K562 (cell line): Measurements from ENCODE around the gene DIS3L2. TPM values are rescaled to one million over a fixed set of nuclear protein-coding genes. Genes with fewer than 3 reads are reported as not detected.

Experiments
- ATAC-seq: fragments of 200-7000 bp; cut with Tn5 transposase; 3 replicates; pipeline ENCODE4 v1.9.1; 2020; ENCODE audit warnings: moderate library complexity
- BruUV-seq: library from RNA; stranded (reverse); fragments of 400-500 nt; replicated peaks from 2 replicates; lab custom pipeline; 2021; lab: Mats Ljungman, UMichigan
- CTCF ChIA-PET: fragments of 300-600 bp; formaldehyde crosslinking; extraction: SDS; loops from one replicate; lab custom pipeline; 2021; ENCODE audit warnings: low intra/inter-chr PET ratio; lab: Yijun Ruan, JAX
- POLR2A ChIA-PET: fragments of 300-600, 350-650 bp; sonication (Branson Sonifier 250); formaldehyde crosslinking; extraction: SDS; loops from one replicate; lab custom pipeline; 2021; ENCODE audit warnings: antibody characterized with exemption, inconsistent platforms; lab: Yijun Ruan, JAX
- DNase-seq, 4 experiments: peaks; one replicate each; pipeline versions ENCODE4 v3.0.0 to v3.0.0-alpha.2; 2011 to 2018; ENCODE audit warnings: low spot score in 3 of 4, mixed read lengths in 3 of 4; ENCODE audit errors: extremely low read depth in 1 of 4
- FAIRE-seq: peaks from 2 replicates; lab custom pipeline; 2011; peaks lifted over from hg19 to GRCh38; lab: Jason Lieb, UNC
- H2AFZ ChIP-seq: 2 replicates; pipeline ENCODE4 v1.6.0; 2011; ENCODE audit warnings: low read depth, low read length, control low read depth, inconsistent platforms
- H3K27ac ChIP-seq: fragments of 200-600 bp; 3 replicates; pipeline ENCODE4 v1.8.0; 2011; ENCODE audit warnings: low read depth, mild to moderate bottlenecking, control low read depth, inconsistent platforms, low read length, moderate library complexity, mixed read lengths; ENCODE audit errors: extremely low read depth
- H3K27me3 ChIP-seq, 2 experiments: fragments of 300-600 bp in 1 of 2; 2 replicates in 1 of 2; 3 replicates in 1 of 2; pipeline versions ENCODE4 v1.6.0 to v1.8.0; 2011; ENCODE audit warnings: inconsistent platforms in 2 of 2, low read length in 2 of 2, mild to moderate bottlenecking in 1 of 2, mixed read lengths in 1 of 2, moderate library complexity in 1 of 2; ENCODE audit not compliant: control insufficient read depth in 2 of 2, insufficient read depth in 2 of 2
- H3K36me3 ChIP-seq: fragments of 300-600 bp; 3 replicates; pipeline ENCODE4 v1.8.0; 2011; ENCODE audit warnings: mild to moderate bottlenecking, low read length, inconsistent platforms; ENCODE audit not compliant: control insufficient read depth, insufficient read depth
- H3K4me1 ChIP-seq, 2 experiments: fragments of 200-600 bp in 1 of 2; replicated peaks in 1 of 2; 2 replicates in 1 of 2; 3 replicates in 1 of 2; pipeline versions ENCODE4 v1.5.1 to v1.8.0; 2011; ENCODE audit warnings: inconsistent platforms in 2 of 2, low read length in 2 of 2, mild to moderate bottlenecking in 1 of 2, mixed read lengths in 1 of 2, moderate library complexity in 1 of 2; ENCODE audit not compliant: control insufficient read depth in 2 of 2, insufficient read depth in 2 of 2
- H3K4me2 ChIP-seq: 2 replicates; pipeline ENCODE4 v1.6.1; 2011; ENCODE audit warnings: low read length, control low read depth, inconsistent platforms, mixed read lengths; ENCODE audit not compliant: insufficient read depth
- H3K4me3 ChIP-seq: fragments of 200-600 bp; sonication (generic), shearing (Covaris generic); 2 replicates; pipeline ENCODE4 v1.5.1; 2016; ENCODE audit warnings: control low read depth, inconsistent platforms
- H3K79me2 ChIP-seq: fragments of 200-600 bp; 3 replicates; pipeline ENCODE4 v1.8.0; 2011; ENCODE audit warnings: low read length, inconsistent platforms; ENCODE audit not compliant: control insufficient read depth, insufficient read depth
- H3K9ac ChIP-seq, 2 experiments: 2 replicates each; pipeline versions ENCODE4 v1.6.0 to v1.6.1; 2011; ENCODE audit warnings: low read depth in 2 of 2, low read length in 2 of 2, control low read depth in 1 of 2, inconsistent platforms in 1 of 2, mild to moderate bottlenecking in 1 of 2, mixed read lengths in 1 of 2; ENCODE audit not compliant: insufficient read depth in 1 of 2
- H3K9me1 ChIP-seq: one replicate; pipeline ENCODE4 v1.6.0; 2011; ENCODE audit warnings: inconsistent platforms, mild to moderate bottlenecking, low read length, moderate library complexity; ENCODE audit not compliant: control insufficient read depth, insufficient read depth
- H3K9me3 ChIP-seq: replicated peaks from 2 replicates; pipeline ENCODE4 v1.5.1; 2011; ENCODE audit warnings: low read depth, low read length, inconsistent platforms; ENCODE audit not compliant: control insufficient read depth, insufficient read depth
- H4K20me1 ChIP-seq: replicated peaks from 2 replicates; pipeline ENCODE4 v1.6.1; 2011; ENCODE audit warnings: low read length, inconsistent platforms, mixed read lengths; ENCODE audit not compliant: control insufficient read depth, insufficient read depth
- BCL6 ChIP-seq: fragments of 250-450 bp; sonication (Bioruptor Pico); IDR thresholded peaks from 2 replicates; pipeline ENCODE4 v1.4.0; 2020
- EP400 ChIP-seq: fragments of 450-650 bp; IDR thresholded peaks from 2 replicates; pipeline ENCODE4 v1.6.1; 2017; ENCODE audit warnings: antibody characterized with exemption, mild to moderate bottlenecking, moderate library complexity
- ESRRB ChIP-seq: fragments of 250-450 bp; sonication (Bioruptor Pico); IDR thresholded peaks from 2 replicates; pipeline ENCODE4 v1.5.0; 2020; ENCODE audit warnings: mild to moderate bottlenecking, moderate library complexity, borderline replicate concordance
- HDAC1 ChIP-seq, 2 experiments: fragments of 450-650 bp; IDR thresholded peaks; 2 replicates each; pipeline ENCODE4 v1.6.1; 2016 to 2017; ENCODE audit warnings: inconsistent platforms in 1 of 2, mild to moderate bottlenecking in 1 of 2, moderate library complexity in 1 of 2
- KLF1 ChIP-seq: fragments of 450-650 bp; IDR thresholded peaks from 2 replicates; pipeline ENCODE4 v1.6.1; 2016; ENCODE audit warnings: missing genetic modification characterization, missing compliant biosample characterization
- MYNN ChIP-seq, 2 experiments: sonication (generic); formaldehyde crosslinking in 1 of 2; IDR thresholded peaks; 2 replicates each; pipeline versions ENCODE4 v1.5.0 to v1.6.1; 2016 to 2020; ENCODE audit warnings: antibody characterized with exemption in 1 of 2, missing genetic modification reagents in 1 of 2
- RAD51 ChIP-seq: fragments of 450-650 bp; IDR thresholded peaks from 2 replicates; pipeline ENCODE4 v1.7.1; 2016; ENCODE audit warnings: low read depth, mild to moderate bottlenecking, borderline replicate concordance
- RBM15 ChIP-seq: fragments of 200-400 bp; formaldehyde crosslinking; IDR thresholded peaks from 2 replicates; pipeline ENCODE4 v1.6.1; 2018; ENCODE audit warnings: mild to moderate bottlenecking, low read length, moderate library complexity; ENCODE audit not compliant: insufficient read depth
- SP2 ChIP-seq: IDR thresholded peaks from 2 replicates; pipeline ENCODE4 v1.6.1; 2011; ENCODE audit warnings: mild to moderate bottlenecking, low read depth, low read length, moderate library complexity; ENCODE audit not compliant: poor library complexity, severe bottlenecking; ENCODE audit errors: extremely low read depth
- TCFL5 ChIP-seq: fragments of 250-450 bp; sonication (Bioruptor Pico); conservative IDR thresholded peaks from 2 replicates; pipeline ENCODE4 v1.6.1; 2021; ENCODE audit warnings: mild to moderate bottlenecking, moderate library complexity, matching md5 sums
- U2AF2 ChIP-seq: fragments of 200-400 bp; formaldehyde crosslinking; optimal IDR thresholded peaks from 2 replicates; pipeline ENCODE3; 2017; ENCODE audit warnings: low read depth, mild to moderate bottlenecking, low read length
- ZNF253 ChIP-seq: fragments of 250-450 bp; sonication (Bioruptor Pico); conservative IDR thresholded peaks from 2 replicates; pipeline ENCODE4 v1.6.1; 2021; ENCODE audit warnings: mild to moderate bottlenecking
- ZNF764 ChIP-seq: fragments of 250-450 bp; sonication (Bioruptor Pico); IDR thresholded peaks from 2 replicates; pipeline ENCODE4 v1.4.0; 2020; ENCODE audit warnings: low read depth, mild to moderate bottlenecking, moderate library complexity
- WGBS: fragments of 100-300 bp; shearing (Covaris generic); methylation state at CpG from one replicate; pipeline ENCODE4 v1.1.6; 2016; ENCODE audit warnings: low coverage, mixed read lengths; ENCODE audit not compliant: insufficient coverage; ENCODE audit errors: missing lambda C conversion rate; 5-methylcytosine and 5-hydroxymethylcytosine counted together
- in situ Hi-C: fragments of 300-500 bp; cut with MboI; formaldehyde crosslinking; loops from 4 replicates; pipeline ENCODE4 v1.15.0; 2018; ENCODE audit warnings: inconsistent platforms, mixed read lengths
- intact Hi-C: fragments of 100-400 bp; cut with micrococcal nuclease; formaldehyde crosslinking; loops from 2 replicates; pipeline ENCODE4 v1.14.2; 2022
- polyA plus RNA-seq, 8 experiments: library from polyadenylated mRNA; depleted of rRNA in 4 of 8; stranded (reverse) in 5 of 8; unstranded in 3 of 8; fragments of >200 nt; fragmentation: Nextera tagmentation in 2 of 8; fragmentation: Illumina TruSeq in 1 of 8; extraction: Ambion mirVana in 2 of 8; extraction: Trizol in 1 of 8; gene quantifications; 2 replicates each; pipeline versions ENCODE4 v1.2.1 to v1.2.3, GENCODE V29; 2011 to 2014; ENCODE audit warnings: inconsistent platforms in 1 of 8, missing spikeins in 1 of 8
- total RNA-seq, 7 experiments: library from RNA; depleted of rRNA in 6 of 7; stranded (reverse); fragments of >200 nt in 6 of 7; fragmentation: Illumina TruSeq in 2 of 7; extraction: Trizol in 2 of 7; gene quantifications; 2 replicates each; pipeline versions ENCODE4 v1.2.1 to v1.2.3, GENCODE V29; 2011 to 2021; ENCODE audit warnings: low replicate concordance in 1 of 7
- TF ChIP-seq, protein P1 (sequence below), 2 experiments: fragments of 450-650 bp; conservative IDR thresholded peaks; 2 replicates each; pipeline ENCODE4 v1.6.1; 2017; ENCODE audit warnings: mild to moderate bottlenecking in 2 of 2, moderate library complexity in 2 of 2
- TF ChIP-seq, protein P2 (sequence below): fragments of 250-450 bp; sonication (Bioruptor Pico); IDR thresholded peaks from 2 replicates; pipeline ENCODE4 v1.6.1; 2021; ENCODE audit warnings: mild to moderate bottlenecking
- TF ChIP-seq, protein P3 (sequence below): fragments of 250-450 bp; sonication (Bioruptor Pico); IDR thresholded peaks from 2 replicates; pipeline ENCODE4 v1.5.0; 2021
- TF ChIP-seq, protein P4 (sequence below): sonication (generic); formaldehyde crosslinking; IDR thresholded peaks from 2 replicates; pipeline ENCODE4 v1.8.1; 2023; ENCODE audit warnings: mild to moderate bottlenecking, missing genetic modification reagents

DIS3L2 gene
- total and polyA plus RNA-seq, 9 of the 15 experiments (the other 6 are each of a cell fraction or from before 2014, with no cell fraction given): 1.5 to 19.2 (median 11.2) TPM

DNA sequence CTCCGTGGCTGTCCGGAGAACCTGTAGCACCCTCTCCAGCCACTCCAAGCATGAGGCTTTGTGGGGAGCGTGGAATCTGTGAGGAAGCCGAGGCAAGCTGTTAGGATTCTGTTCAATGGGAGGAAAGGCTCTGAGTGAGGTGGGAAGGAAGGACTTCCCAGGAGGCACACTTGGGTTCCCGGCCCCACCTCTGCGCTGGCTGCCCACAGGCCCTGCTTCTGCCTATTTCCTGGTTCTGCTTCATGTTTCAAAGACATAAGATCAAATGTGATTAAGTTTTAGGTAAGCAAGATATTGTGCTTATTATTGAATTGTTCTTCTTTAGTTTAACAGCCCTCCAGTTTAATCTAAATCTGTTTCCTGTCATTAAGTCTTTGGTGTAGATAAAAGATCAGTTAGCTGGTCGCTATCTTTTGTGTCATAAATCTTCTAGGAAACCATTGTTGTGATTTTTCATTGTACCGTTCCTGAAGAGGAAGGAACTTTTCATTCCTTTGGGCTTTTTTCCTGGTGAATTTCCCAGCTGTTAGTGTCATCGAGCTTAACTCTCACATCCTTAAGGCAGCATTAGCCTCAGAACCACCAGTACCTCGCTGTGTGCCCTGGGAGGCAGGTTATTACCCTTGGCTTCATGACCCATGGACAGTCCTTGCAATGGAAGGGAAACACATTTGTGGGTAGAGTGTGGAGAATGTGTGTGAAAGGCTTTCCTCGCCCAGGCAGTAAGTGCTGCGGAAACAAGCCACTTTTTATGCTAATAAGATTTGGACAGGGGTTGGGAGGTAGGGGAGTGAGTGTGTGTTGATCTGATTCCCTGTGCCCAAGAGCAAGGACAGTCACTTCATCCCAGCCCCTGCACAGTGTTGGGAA, 355.2 kb downstream of the DIS3L2 start:
- intact Hi-C loops: no loop called here
- H3K4me2 ChIP-seq: no peak overlapping the region
- H3K9ac ChIP-seq: no peak overlapping the region
- H3K9me3 ChIP-seq: no peaks in the 10 kb centered on the region
- no peak for FAIRE-seq
- no peak for DNase-seq
- no peaks in the 10 kb centered on the region for H3K27me3 ChIP-seq
- H3K79me2 ChIP-seq: no peaks in the 10 kb centered on the region
- no peak overlapping the region for H3K4me3 ChIP-seq
- no TSS peak for BruUV-seq
- WGBS: 54% methylated on average over 8 of the region's 12 CpGs
- H2AFZ ChIP-seq: no peak overlapping the region
- no peak for ATAC-seq
- ChIA-PET CTCF (no interaction called here), POLR2A (no interaction called here)
- H3K36me3 ChIP-seq: no peaks in the 10 kb centered on the region
- H3K4me1 ChIP-seq: peaks cover 13 to 17% of the 10 kb centered on the region in 2 experiments; a peak in 4 of 5 replicates
- H3K9me1 ChIP-seq: no peaks in the 10 kb centered on the region
- no peaks in the 10 kb centered on the region for H4K20me1 ChIP-seq
- no peak overlapping the region for H3K27ac ChIP-seq
- in situ Hi-C loops: no loop called here
- no peak for TF ChIP-seq HDAC1 (IDR thresholded peaks at IDR 0.05)
- no peak for TF ChIP-seq ESRRB (CRISPR knock-in tag)
- TF ChIP-seq, protein P1, sequence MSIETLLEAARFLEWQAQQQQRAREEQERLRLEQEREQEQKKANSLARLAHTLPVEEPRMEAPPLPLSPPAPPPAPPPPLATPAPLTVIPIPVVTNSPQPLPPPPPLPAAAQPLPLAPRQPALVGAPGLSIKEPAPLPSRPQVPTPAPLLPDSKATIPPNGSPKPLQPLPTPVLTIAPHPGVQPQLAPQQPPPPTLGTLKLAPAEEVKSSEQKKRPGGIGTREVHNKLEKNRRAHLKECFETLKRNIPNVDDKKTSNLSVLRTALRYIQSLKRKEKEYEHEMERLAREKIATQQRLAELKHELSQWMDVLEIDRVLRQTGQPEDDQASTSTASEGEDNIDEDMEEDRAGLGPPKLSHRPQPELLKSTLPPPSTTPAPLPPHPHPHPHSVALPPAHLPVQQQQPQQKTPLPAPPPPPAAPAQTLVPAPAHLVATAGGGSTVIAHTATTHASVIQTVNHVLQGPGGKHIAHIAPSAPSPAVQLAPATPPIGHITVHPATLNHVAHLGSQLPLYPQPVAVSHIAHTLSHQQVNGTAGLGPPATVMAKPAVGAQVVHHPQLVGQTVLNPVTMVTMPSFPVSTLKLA (conservative IDR thresholded peaks at IDR 0.05): no peak
- no peak for TF ChIP-seq RAD51
- TF ChIP-seq ZNF764 (CRISPR knock-in tag): no peak
- no peak for TF ChIP-seq SP2
- TF ChIP-seq ZNF253 (CRISPR knock-in tag): no peak
- TF ChIP-seq TCFL5 (CRISPR knock-in tag): no peak
- TF ChIP-seq U2AF2: no peak
- TF ChIP-seq, protein P2, sequence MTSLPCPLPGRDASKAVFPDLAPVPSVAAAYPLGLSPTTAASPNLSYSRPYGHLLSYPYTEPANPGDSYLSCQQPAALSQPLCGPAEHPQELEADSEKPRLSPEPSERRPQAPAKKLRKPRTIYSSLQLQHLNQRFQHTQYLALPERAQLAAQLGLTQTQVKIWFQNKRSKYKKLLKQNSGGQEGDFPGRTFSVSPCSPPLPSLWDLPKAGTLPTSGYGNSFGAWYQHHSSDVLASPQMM (CRISPR knock-in tag): no peak
- no peak for TF ChIP-seq MYNN (IDR thresholded peaks at IDR 0.05)
- no peak for TF ChIP-seq MYNN (CRISPR knock-in tag; IDR thresholded peaks at IDR 0.05)
- TF ChIP-seq, protein P3, sequence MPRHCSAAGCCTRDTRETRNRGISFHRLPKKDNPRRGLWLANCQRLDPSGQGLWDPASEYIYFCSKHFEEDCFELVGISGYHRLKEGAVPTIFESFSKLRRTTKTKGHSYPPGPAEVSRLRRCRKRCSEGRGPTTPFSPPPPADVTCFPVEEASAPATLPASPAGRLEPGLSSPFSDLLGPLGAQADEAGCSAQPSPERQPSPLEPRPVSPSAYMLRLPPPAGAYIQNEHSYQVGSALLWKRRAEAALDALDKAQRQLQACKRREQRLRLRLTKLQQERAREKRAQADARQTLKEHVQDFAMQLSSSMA: no peak
- TF ChIP-seq, protein P4, sequence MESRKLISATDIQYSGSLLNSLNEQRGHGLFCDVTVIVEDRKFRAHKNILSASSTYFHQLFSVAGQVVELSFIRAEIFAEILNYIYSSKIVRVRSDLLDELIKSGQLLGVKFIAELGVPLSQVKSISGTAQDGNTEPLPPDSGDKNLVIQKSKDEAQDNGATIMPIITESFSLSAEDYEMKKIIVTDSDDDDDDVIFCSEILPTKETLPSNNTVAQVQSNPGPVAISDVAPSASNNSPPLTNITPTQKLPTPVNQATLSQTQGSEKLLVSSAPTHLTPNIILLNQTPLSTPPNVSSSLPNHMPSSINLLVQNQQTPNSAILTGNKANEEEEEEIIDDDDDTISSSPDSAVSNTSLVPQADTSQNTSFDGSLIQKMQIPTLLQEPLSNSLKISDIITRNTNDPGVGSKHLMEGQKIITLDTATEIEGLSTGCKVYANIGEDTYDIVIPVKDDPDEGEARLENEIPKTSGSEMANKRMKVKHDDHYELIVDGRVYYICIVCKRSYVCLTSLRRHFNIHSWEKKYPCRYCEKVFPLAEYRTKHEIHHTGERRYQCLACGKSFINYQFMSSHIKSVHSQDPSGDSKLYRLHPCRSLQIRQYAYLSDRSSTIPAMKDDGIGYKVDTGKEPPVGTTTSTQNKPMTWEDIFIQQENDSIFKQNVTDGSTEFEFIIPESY: no peak
- no peak for TF ChIP-seq EP400
- TF ChIP-seq BCL6: no peak
- no peak for TF ChIP-seq RBM15
- no peak for TF ChIP-seq KLF1 (tag)
